HG02852 (cell line): ENCODE results near the gene ADAMTS8.

Experiments used
- ATAC-seq: cut with Tn5 transposase; IDR thresholded peaks from one replicate; pipeline ENCODE4 v1.9.1; 2021; ENCODE audit warnings: mild to moderate bottlenecking, moderate library complexity; ENCODE audit not compliant: unreplicated experiment

ADAMTS8 gene

GRCh38 chr11:130428316-130429119 is at the start of gene ADAMTS8:
TSS of gene ADAMTS8 (minus strand) at chr11:130428609. CDS start at chr11:130428286, 323 bp downstream.
- ATAC-seq = no peak

GRCh38 chr11:130477586-130478203 is 49.3 kb upstream of the ADAMTS8 start:
- ATAC-seq = no peak

GRCh38 chr11:130476922-130477491 is 48.6 kb upstream of the ADAMTS8 start:
- no peak for ATAC-seq

GRCh38 chr11:130476200-130476921 is 48.0 kb upstream of the ADAMTS8 start:
- no peak for ATAC-seq

GRCh38 chr11:130475426-130476053 is 47.1 kb upstream of the ADAMTS8 start:
- ATAC-seq = no peak

- ATAC-seq = no peak
Observed at GRCh38 chr11:130474637-130475400, 46.4 kb upstream of the ADAMTS8 start.

- ATAC-seq = no peak
Observed at GRCh38 chr11:130473795-130474377, 45.5 kb upstream of the ADAMTS8 start.

- no peak for ATAC-seq
Observed at GRCh38 chr11:130473056-130473794, 44.8 kb upstream of the ADAMTS8 start.

GRCh38 chr11:130472434-130472961 is 44.1 kb upstream of the ADAMTS8 start:
- no peak for ATAC-seq

GRCh38 chr11:130471731-130472433 is 43.5 kb upstream of the ADAMTS8 start:
- ATAC-seq = no peak

GRCh38 chr11:130470832-130471706 is 42.7 kb upstream of the ADAMTS8 start:
- ATAC-seq = no peak

- no peak for ATAC-seq
Observed at GRCh38 chr11:130469181-130469580, 40.8 kb upstream of the ADAMTS8 start.

GRCh38 chr11:130467116-130467900 is 38.9 kb upstream of the ADAMTS8 start:
- ATAC-seq = no peak

- ATAC-seq = no peak
Observed at GRCh38 chr11:130465263-130465662, 36.9 kb upstream of the ADAMTS8 start.

GRCh38 chr11:130464291-130464812 is 35.9 kb upstream of the ADAMTS8 start:
- no peak for ATAC-seq

GRCh38 chr11:130462931-130463330 is 34.5 kb upstream of the ADAMTS8 start:
- ATAC-seq = no peak
